ENCODE measurements around the gene MRPL49.
"Not testable (repeated sequence)": the region's sequence is repeated elsewhere in the genome, so short reads cannot be mapped to it uniquely, and the experiment has no call there.

The MRPL49 gene

DNA sequence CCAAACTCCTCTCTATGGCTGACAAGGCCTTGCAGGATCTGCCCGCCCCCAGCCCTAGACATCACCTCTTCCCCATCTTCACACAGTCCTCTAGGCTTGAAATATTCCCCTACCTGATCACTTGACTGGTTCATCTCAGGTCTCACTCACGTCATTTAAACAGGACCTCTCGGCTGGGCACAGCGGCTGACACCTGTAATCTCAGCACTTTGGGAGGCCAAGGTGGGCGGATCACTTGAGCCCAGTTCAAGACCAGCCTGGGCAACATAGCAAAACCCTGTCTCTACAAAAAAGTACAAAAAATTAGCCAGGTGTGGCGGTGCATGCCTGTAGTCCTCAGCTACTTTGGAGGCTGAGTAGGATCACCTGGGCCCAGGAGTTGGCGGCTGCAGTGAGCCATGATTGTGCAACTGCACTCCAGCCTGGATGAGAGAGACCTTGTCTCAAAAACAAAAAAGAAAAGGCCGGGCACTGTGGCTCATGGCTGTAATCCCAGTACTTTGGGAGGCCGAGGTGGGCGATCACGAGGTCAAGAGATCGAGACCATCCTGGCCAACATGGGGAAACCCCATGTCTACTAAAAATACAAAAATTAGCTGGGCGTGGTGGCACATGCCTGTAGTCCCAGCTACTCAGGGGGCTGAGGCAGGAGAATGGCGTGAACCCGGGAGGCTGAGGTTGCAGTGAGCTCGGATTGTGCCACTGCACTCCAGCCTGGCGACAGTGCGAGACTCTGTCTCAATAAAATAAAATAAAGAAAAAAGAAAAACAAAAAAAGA, 3.0 kb upstream of the MRPL49 start:
- DNase-seq: not testable (repeated sequence)

DNA sequence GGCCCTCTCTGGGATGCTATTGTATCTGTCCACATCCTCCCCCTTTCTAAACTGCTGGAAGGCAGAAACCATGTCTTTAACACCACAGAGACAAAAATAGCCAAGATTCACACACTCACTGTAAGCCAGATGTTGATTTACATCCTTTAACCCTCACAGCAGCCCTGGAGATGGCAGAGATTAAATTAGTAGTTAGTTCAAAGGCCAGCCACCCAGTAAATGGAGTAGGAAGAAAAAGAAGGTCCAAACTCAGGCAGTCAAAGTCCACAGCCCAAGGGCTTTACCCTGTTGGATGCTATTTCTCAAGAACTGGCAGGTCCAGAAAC, 2.5 kb upstream of the MRPL49 start:
- DNase-seq: no peak

DNA sequence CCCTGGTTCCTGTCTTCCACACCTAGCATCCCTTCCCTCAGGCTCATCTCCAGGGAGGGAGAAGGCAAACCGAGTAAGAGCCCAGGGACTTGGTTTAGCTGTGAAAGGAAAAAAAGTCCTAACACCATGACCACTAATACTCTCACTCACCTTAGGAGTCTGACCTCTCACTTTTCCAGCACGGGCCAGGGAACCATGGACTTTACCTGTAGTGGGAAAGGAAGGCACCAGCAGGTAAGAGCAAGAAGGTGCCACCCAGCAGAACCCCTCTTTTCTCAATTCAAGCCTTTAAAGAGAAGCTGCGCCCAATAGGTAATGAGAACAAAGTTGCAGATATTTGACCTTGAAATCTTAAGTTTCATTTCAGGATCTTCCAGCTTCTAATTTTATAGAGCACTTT, 1.3 kb upstream of the MRPL49 start:
- no peak for DNase-seq

DNA sequence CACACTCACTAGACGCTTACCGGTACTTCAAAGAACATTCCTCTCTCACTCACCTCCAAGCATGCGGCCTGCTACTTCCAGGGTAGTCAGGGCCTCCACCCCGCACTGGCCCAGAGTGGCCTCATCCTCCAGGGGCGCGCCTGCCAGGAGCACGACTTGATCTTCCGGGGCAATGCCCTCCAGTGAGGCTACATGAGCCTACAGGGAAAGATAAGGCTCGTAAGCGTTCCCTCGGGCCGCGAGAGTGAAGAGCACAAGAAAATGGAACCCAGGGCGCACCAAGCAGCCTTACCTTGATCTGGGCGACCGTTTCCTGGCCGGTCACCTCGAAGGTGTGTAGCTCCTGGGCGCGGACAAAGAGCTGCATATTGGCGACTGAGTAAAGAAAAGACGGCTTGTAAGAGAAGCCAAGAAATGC, 665 bp upstream of the MRPL49 start:
- no peak for DNase-seq

DNA sequence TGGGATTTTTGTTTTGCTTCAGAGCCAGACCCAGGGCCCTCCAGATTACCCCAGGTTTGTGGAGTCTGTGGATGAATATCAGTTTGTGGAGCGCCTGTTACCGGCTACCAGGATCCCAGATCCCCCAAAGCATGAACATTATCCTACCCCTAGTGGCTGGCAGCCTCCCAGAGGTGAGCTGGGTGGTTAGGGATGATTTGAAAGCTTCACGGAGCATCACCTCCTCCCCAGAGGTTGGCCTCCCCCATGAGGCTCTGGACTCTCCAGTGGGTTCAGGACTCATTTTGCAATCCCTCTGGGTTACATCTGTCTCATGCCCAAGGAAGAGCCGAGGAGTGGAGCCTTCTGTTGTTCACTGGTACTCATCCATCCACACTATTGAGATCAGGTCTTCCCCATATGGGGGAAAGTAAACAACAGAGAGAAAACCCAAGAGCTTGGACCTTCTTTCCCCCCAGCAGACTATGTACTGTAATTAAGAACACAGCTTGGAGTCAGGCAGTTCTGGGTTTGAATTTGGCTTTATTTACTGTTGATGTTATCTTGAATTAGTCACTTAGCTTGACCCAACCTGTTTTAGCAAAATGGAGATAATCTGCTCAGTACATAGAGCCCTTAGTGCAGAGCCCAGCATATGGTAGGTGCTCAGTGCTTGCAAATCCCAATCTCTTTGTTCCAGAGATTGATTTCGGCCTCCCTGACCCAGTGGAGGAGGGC, 2.5 kb downstream of the MRPL49 start:
- no peak for DNase-seq

DNA sequence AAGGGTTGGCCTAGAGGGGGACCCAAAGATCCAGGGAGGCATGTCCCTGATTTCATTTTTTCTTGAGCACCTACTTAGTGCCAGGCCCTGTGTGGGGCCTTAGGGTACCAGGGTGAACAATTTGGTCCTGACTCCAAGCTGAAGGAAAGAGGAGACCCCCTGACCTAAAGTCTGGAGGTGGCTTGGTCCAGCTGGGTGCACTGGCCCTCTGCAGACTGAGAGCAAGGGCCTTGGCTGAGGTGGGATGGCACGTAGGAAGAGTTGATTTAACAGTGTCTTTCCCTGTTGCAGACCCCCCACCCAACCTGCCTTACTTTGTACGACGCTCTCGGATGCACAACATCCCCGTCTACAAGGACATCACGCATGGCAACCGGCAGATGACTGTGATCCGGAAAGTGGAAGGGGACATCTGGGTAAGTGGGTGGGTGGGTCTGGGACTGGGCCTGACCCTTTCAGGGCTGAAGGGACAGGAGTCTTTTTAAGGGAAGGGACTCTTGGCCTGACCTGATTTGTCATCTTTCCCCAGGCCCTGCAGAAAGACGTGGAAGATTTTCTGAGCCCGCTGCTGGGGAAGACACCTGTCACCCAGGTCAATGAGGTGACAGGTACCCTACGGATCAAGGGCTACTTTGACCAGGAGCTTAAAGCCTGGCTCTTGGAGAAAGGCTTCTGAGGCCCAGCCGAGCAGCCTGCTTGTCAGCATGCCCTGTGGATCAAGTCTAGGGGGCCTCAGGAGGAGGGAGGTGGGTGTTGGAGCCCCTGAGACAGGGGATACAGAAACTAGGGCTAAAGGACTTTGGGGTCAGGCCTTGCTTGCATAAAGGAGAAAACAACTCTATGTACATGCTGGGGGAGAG, 3.3 kb downstream of the MRPL49 start:
- DNase-seq: no peak

DNA sequence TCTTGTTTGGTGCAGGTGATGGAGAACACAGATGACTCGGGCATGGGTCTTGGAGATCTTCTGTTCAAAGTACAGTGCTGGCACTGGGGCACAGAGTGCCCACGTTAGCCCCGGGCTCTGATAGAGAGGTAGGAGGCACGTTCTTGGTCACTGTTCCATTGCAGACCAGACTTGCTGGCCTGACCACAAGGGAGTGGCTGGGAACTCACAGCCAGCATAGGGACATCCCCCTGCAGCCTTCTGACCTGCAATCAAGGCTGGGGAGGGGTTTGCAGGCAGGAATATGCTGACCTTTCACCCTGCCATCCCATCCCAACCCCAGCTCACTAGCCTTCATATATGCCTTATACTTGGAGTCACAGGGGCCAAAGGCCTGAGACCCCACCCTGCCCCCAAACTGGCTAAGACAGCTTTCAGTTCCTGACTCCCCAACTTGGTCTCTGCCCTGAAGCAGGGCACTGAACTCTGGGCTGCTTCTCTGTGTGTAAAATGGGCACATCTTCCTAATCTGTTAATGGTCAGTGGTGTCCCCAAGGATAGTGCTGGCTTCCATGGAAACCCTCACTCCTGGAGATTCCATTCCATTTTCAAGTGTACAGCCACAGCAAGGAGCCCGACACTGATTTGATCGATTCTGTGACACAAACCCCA, 4.6 kb downstream of the MRPL49 start:
- DNase-seq: no peak

DNA sequence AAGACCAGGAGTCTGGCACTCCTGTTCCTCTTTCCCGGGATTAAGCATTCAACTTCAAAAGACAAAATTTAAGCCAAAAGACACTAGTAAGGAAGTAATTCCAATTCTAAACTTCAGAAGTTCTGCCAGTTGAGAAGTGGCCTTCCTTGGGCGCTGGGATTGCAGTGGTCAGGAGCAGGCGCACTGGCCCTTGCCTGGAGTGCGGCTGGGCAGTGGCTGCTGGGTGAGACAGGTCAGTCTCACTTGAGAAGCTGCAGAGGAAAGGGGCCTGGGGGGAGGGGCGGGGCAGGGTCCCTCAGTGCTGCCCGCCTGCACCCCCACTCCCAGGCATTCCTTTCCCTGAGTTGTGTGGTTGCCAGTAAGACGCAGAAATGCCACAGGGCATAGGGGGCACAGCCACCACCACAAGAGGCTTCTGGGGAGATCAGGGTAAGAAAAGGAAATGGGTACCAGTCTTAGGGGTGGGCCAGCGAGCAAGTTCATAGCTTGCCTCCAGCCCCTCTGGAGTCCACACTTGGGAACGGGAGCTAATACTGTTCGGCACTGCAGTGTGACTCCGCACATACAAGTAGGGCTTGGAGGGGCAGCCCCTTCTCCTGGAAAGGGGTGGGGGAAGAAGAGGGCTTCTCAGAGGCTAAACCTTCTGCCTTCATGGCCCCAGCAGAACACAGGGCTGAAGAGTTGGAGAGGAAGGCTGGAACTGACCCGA, 5.5 kb downstream of the MRPL49 start:
- no peak for DNase-seq

DNA sequence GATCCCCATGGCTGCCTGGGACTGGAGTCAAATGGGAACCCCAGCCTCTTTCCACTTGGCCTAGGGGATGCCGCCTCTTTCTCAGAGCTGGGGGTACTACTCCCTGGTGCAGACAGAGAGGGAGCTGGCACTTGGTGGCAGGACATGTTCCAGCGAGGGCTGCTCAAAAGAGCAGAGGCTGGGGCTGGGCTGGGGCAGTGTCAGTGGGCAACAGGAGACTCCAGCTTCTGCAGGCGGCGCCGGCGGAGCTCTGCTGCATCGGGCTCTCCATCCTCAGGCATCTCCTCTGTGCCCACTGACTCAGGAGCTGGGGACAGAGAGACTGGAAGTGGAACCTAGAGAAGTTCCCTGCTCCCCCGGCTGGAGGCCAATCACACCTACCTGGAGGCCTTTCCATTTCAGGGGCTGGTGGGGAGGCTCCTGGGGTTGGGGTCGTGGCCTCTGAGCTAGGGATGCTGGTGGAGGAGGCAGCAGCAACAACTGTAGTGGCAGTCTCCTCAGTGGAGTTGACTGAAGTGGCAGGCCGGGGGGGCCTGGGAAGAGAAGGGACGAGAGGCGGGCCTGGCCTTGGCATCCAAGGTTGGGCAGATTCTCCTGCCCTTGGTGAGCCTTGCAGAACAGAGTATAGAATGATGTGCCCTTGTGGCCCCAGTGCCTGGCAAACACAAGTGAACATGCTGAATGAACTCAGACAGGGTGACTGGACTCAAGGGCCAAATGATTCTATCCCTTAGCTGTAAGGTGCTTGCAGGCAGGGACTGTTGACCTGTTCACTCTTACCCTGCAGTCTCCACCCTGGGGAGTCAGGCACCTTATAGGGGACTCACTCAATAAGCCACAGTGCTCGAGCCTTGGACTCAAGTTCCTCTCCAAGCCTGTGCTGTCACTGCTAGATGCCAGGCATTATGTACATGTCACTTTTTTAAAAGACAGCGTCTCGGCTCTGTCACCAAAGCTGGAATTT, 6.3 kb downstream of the MRPL49 start:
- DNase-seq: no peak

DNA sequence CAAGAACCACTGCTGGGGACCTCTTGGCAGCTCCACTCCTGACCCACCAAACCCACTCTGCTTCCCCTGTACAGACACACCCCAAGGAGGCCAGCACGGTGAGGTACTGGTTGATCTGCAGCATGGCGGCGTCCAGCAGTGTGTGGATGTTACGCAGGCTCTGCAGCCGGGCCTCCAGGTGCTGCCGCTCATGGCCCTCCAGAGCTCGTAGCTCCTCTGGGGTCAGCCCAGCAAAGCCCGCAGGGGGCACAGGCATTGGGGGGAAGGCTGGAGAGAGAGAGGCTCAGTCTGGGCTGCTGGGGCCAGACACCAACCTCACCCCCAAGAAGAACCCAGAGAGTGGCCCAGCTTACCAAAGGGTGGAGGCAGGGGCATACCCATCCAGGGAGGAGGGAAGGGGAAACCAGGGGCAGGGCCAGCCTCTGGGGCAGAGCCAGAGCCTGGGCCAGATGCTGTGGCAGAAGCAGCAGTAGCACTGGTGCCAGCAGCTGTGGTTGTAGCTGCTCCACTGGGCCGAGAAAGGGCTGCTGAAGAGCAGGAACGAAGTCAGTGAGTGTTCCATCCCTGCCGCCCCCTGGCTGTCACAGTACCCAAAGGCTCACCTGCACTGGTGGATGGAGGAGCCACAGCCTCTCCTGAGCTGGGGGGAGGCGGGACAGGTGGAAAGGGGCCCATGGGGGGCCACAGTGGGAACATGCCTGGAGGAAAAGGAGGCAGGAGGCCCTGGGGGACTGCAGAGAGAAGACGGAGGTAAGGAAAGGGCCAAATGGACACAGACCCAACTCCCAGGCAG, 7.7 kb downstream of the MRPL49 start:
- DNase-seq: no peak

DNA sequence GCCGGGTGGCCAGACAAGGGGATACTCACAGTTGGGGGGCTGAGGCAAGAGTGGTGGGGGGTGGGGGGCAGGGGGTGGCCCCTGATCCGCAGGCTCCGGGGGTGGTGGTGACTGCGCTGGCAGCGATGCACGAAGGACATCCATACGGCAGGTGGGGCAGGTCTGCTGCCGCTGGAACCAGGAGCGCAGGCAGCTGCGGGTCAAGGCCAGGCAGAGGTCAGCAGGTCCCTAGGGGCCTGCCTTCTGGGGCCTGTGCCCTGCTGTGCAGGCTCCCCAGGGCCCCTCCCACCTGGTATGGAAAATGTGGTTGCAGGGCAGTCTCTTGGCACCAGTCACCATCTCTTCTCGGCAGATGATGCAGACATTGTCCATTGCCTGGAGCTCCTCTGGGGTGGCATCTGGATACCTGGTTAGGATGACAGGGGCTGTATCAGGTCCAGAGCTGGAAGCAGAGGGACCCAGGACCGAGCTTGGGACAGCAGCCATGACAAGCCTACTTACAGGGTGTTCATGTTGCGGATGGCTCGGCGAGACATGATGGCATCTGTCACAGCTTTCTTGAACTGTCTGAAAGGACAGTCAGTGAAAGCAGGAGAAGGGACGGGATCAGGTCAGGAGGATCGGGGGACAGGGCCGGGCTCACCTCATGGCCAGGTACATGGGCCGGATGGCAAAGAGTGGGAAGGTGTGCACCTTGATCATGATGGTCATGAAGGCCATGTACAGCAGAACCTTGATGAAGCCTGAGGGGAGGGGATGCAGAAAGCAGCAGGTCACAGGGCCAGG, 8.7 kb downstream of the MRPL49 start:
- DNase-seq: no peak

DNA sequence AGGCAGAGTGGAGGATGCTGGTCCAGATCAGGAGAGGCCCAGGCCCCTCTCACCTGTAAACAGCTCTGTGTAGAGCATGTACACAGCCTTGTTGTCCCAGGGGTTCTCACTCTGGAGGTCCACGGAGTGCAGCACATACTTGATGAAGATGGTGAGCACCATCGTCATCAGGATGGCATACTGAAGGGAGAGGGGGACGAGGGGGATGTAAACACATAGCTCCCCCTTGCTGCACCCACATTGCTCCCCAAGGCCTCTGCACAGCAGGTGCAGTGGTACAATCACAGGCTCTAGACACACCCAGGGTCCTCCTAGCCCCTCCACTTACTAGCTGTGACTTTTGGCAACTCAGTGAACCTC, 9.3 kb downstream of the MRPL49 start:
- no peak for DNase-seq

DNA sequence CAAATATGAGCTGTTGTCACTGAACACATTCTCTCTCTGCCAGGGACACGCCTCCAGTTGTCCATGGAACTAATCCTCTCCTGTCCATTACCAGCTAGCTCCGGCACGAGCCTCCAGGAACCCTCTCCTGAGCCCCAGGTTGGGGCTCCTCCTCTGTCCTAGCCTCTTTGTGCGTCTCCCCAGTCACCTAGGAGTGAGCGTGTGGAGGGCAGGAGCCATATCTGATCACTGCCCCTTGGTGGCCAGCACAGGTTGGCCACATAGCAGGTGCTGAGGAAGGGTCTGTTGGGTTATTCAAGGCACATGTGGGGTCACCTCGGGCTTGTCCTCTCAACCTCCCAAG, 9.7 kb downstream of the MRPL49 start:
- no peak for DNase-seq

DNA sequence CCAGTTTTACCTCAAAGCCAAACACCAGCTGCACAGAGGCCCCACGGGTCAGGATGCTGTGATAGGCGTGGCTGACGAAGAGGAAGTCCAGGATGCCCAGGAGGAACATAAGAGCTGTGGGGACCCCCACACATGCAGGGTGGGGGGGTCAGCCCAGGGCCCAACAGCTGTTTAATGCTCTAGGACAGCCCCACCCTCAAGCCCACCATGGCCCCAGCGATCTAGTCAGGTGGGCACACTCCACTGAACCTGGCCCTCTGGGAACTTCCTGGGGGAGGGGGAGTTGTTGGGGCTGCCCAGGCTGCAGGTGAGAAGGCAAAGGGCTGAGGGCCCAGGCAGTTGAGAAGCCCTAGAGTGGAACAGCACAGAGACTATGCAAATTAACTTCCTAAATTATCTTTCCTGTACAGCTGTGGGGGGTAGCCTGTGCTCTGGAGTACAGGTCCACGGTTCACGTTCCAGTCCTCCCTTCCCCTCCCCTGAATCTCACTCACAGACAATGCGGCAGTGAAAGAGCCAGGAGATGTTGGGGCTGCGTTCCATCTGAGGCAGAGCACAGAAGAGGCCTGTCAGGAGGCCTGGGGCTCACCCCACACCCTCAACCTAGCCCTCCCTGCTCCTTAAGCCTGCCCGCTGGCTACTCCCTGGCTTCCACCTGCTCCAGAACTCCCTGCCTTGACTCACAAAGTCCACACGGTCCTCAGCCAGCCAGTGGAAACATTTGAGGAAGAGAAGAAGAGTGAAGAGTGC, 10.3 kb downstream of the MRPL49 start:
- no peak for DNase-seq

DNA sequence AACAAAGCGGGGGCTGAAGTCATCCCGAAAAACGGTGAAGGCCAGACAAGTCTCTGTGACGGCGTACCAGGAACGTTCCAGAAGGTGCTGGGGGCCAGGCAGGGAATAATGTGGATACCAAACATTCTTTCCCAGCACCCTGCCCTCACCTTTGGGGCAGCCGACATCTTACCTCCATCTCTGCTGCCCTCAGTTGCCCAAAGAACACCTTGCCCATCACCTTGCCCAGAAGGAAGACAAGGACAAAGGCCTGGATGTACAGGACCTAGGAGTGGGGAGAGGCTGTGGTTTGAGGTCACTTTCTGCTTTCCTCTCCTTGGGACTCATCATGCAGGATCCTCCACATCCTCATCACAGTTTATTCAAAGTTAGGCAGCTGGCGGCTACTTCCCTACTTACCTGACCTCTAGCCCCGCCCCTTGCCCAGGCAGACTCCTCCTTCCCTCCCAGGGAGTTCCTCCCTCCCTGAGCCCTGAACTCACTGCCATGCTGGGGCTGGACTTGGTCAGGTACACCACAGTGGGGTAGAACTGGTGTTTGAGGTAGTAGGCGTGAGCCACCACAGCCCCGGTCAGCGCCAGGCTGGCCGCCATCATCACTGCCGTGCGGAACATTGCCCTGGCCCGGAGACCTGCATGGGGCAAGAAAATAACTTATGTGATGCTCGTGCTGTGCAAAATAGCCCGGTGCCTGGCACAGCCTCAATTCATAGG, 11.0 kb downstream of the MRPL49 start:
- no peak for DNase-seq

DNA sequence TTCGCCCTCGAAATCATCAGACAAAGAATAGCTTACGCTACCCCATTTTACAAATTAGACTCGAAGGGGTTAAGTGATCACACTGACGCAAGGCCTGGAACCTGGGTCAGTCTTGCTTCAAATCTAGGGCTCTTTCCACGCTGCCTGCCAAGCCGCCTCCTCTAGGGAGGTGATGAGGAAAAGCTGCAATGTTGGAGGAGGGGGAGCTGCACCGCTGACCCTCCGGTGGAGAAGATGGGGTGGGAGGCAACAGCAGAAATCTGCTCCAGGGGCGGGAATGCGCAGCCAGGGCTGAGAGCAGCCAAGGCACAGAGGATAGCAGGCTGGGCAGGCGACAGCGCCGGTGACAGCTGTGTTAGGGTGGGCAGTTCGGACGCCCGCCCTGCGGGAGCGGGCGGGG, 11.6 kb downstream of the MRPL49 start:
- no peak for DNase-seq

DNA sequence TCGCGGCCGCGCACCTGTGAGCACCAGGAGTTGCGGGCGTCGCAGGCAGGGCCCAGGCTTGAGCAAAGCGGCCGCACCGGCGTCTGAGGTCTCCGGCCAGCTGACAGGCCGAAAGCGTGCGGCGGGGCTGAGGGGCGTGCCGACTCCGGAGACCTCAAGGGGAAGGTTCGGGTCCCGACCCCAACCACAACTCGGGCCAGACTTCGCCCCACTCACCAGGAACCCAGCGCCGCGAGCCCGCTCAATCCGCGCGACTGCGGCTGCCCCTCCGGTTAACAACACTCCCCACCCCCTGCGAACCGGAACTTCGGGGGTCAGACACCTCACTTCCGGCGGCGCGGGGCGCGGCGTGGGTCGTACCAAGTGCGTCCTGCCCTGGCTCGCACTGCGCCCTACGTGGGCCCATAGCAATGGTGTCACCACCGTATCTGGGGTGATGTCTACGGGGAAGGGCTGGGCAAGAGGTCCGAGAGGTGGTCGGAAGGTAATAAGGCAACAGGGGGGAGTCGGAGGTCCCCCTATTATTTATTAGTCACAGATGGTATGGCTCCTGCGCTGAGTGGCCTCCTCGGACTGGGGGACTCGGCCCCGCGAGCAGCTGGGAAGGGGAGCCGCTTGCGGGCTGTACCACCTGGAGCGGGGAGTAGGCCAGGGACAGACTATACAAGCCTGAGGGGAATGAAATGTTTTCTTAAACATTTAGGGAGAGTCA, 12.3 kb downstream of the MRPL49 start, which contains the start of gene SYVN1:
Gene SYVN1 (minus strand): TSS at position 280 of the 712 bp plus-strand sequence. CDS start 918 bp downstream, outside the sequence.
- peak; percentile 83 for DNase-seq
